ENCODE measurements around the gene LMCD1.

GRCh38 chr3:8589880-8590556, 88.4 kb downstream of the LMCD1 start:
- TF ChIP-seq, protein P1, sequence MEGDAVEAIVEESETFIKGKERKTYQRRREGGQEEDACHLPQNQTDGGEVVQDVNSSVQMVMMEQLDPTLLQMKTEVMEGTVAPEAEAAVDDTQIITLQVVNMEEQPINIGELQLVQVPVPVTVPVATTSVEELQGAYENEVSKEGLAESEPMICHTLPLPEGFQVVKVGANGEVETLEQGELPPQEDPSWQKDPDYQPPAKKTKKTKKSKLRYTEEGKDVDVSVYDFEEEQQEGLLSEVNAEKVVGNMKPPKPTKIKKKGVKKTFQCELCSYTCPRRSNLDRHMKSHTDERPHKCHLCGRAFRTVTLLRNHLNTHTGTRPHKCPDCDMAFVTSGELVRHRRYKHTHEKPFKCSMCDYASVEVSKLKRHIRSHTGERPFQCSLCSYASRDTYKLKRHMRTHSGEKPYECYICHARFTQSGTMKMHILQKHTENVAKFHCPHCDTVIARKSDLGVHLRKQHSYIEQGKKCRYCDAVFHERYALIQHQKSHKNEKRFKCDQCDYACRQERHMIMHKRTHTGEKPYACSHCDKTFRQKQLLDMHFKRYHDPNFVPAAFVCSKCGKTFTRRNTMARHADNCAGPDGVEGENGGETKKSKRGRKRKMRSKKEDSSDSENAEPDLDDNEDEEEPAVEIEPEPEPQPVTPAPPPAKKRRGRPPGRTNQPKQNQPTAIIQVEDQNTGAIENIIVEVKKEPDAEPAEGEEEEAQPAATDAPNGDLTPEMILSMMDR (conservative IDR thresholded peaks at IDR 0.05; ENCODE audit: low read length): no peak
- TF ChIP-seq EZH2phosphoT487 (IDR thresholded peaks at IDR 0.05; ENCODE audit: borderline replicate concordance, low read depth, low read length): no peak
